GM23338 (cell line): ENCODE measurements around the gene CFAP74. TPM values are rescaled to one million over a fixed set of nuclear protein-coding genes. Genes with fewer than 3 reads are reported as not detected.

Experiments used
- CREB1 ChIP-seq: fragments of 250-450 bp; sonication (Bioruptor Pico); IDR thresholded peaks from 2 replicates; pipeline ENCODE4 v1.5.0; 2020; ENCODE audit warnings: low read depth, mild to moderate bottlenecking, moderate library complexity
- EZH2 ChIP-seq: fragments of 200-600 bp; sonication (generic); IDR thresholded peaks from one replicate; pipeline ENCODE4 v1.8.0; 2017; ENCODE audit warnings: antibody characterized with exemption, mild to moderate bottlenecking, low read depth; ENCODE audit not compliant: unreplicated experiment
- NANOG ChIP-seq: IDR thresholded peaks from 2 replicates; pipeline ENCODE4 v1.6.1; 2016; ENCODE audit warnings: antibody characterized with exemption, borderline replicate concordance
- polyA plus RNA-seq: library from polyadenylated mRNA; unstranded; fragments of >200 nt; fragmentation: Nextera tagmentation; extraction: Ambion mirVana; gene quantifications from 2 replicates; pipeline ENCODE4 v1.2.1, GENCODE V29; 2016
- total RNA-seq: library from RNA; depleted of rRNA; stranded (reverse); fragments of >200 nt; shearing (Covaris generic); gene quantifications from 2 replicates; pipeline ENCODE4 v1.2.3, GENCODE V29; 2014; rRNA removed
- TF ChIP-seq, protein P1 (sequence below): IDR thresholded peaks from one replicate; pipeline ENCODE4 v1.6.1; 2018; ENCODE audit warnings: antibody characterized with exemption; ENCODE audit not compliant: unreplicated experiment

CFAP74 gene
- total and polyA plus RNA-seq, 2 experiments from 2014 or later, result 0.21 TPM; not detected in 1

DNA sequence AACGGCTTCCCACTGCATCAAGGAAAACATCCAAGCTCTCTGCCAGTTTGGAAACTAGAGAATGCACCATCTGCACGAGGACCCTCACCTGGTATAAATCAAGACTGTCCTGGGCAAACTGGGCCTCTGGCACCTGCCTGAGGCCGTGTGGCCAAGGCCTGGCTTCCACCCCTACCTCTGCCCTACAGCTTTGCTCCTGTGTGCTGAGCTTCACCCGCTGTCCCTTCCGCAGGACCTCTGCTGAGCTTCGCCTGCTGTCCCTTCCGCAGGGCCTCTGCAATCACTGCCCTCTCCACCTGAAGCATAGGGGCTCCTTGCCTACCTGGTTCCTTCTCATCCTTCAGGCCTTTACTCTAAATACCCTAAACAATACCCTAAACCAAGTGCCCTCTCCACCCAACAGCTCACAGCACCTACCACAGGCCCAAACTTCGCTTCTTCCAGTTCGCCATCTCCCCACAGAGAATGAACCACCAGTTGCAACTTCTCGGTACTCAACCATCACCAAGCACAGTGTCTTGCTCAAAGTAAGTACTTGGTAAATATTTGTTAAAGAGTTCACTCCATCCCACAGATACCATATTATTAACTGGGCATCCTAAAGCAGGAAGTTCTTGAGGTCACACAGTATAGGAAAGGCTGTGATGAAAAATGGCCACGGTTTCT, 131.1 kb downstream of the CFAP74 start (continued):
- TF ChIP-seq, protein P1, sequence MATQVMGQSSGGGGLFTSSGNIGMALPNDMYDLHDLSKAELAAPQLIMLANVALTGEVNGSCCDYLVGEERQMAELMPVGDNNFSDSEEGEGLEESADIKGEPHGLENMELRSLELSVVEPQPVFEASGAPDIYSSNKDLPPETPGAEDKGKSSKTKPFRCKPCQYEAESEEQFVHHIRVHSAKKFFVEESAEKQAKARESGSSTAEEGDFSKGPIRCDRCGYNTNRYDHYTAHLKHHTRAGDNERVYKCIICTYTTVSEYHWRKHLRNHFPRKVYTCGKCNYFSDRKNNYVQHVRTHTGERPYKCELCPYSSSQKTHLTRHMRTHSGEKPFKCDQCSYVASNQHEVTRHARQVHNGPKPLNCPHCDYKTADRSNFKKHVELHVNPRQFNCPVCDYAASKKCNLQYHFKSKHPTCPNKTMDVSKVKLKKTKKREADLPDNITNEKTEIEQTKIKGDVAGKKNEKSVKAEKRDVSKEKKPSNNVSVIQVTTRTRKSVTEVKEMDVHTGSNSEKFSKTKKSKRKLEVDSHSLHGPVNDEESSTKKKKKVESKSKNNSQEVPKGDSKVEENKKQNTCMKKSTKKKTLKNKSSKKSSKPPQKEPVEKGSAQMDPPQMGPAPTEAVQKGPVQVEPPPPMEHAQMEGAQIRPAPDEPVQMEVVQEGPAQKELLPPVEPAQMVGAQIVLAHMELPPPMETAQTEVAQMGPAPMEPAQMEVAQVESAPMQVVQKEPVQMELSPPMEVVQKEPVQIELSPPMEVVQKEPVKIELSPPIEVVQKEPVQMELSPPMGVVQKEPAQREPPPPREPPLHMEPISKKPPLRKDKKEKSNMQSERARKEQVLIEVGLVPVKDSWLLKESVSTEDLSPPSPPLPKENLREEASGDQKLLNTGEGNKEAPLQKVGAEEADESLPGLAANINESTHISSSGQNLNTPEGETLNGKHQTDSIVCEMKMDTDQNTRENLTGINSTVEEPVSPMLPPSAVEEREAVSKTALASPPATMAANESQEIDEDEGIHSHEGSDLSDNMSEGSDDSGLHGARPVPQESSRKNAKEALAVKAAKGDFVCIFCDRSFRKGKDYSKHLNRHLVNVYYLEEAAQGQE, result no peak
- no peak for TF ChIP-seq CREB1 (CRISPR knock-in tag)
- TF ChIP-seq NANOG, result no peak
- TF ChIP-seq EZH2, result no peak

Other genes with a start within 250 kb of the CFAP74 start
- gene NADK, start 225.3 kb downstream of the CFAP74 start, total RNA-seq, result 62.8 and 73.2 TPM in 2 replicates
- 45.3 and 47.2 TPM in 2 replicates for gene NADK, start 225.3 kb downstream of the CFAP74 start, polyA plus RNA-seq
- gene GNB1, start 112.7 kb downstream of the CFAP74 start, total RNA-seq, result 138 and 147 TPM in 2 replicates
- 65.4 and 78.6 TPM in 2 replicates for gene GNB1, start 112.7 kb downstream of the CFAP74 start, polyA plus RNA-seq
- 0.82 and 0.87 TPM in 2 replicates for gene CALML6, start 88.5 kb downstream of the CFAP74 start, total RNA-seq
- gene CALML6, start 88.5 kb downstream of the CFAP74 start, polyA plus RNA-seq, result 0.42 TPM in 1 of 2 replicates, not detected in the other
- 13.4 and 19.5 TPM in 2 replicates for gene TMEM52, start 84.5 kb downstream of the CFAP74 start, total RNA-seq
- 22.0 and 25.0 TPM in 2 replicates for gene TMEM52, start 84.5 kb downstream of the CFAP74 start, polyA plus RNA-seq
- gene GABRD, start 15.6 kb upstream of the CFAP74 start, total RNA-seq, result 2.8 and 5.1 TPM in 2 replicates
- gene GABRD, start 15.6 kb upstream of the CFAP74 start, polyA plus RNA-seq, result 1.7 and 2.1 TPM in 2 replicates
- gene PRKCZ, start 46.6 kb upstream of the CFAP74 start, total RNA-seq, result 36.9 and 42.3 TPM in 2 replicates
- 22.5 and 26.2 TPM in 2 replicates for gene PRKCZ, start 46.6 kb upstream of the CFAP74 start, polyA plus RNA-seq
- 54.3 and 79.1 TPM in 2 replicates for gene FAAP20, start 191.0 kb upstream of the CFAP74 start, total RNA-seq
- 167 and 173 TPM in 2 replicates for gene FAAP20, start 191.0 kb upstream of the CFAP74 start, polyA plus RNA-seq
- 62.8 and 66.8 TPM in 2 replicates for gene SKI, start 224.5 kb upstream of the CFAP74 start, total RNA-seq
- 9.3 and 10.4 TPM in 2 replicates for gene SKI, start 224.5 kb upstream of the CFAP74 start, polyA plus RNA-seq